H9 (cell line): ENCODE data around the gene DCUN1D5. TPM values are rescaled to one million over a fixed set of nuclear protein-coding genes. Genes with fewer than 3 reads are reported as not detected.
A peak's percentile ranks its signal among the peaks of the same experiment; 100 is the strongest.

ENCODE experiments used
- DNase-seq: peaks from one replicate; pipeline ENCODE4 v3.0.0-alpha.2; 2017
- H2AFZ ChIP-seq: one replicate; pipeline ENCODE4 v1.6.1; 2013; ENCODE audit warnings: mild to moderate bottlenecking, low read length, control low read depth, moderate library complexity
- H2AK5ac ChIP-seq: 2 replicates; pipeline ENCODE4 v1.6.1; 2013; ENCODE audit warnings: low read length, control low read depth, mixed read lengths; ENCODE audit not compliant: insufficient read length
- H2BK120ac ChIP-seq: one replicate; pipeline ENCODE4 v1.6.1; 2013; ENCODE audit warnings: low read depth, mild to moderate bottlenecking, low read length, control low read depth, inconsistent platforms; ENCODE audit not compliant: poor library complexity, severe bottlenecking
- H2BK12ac ChIP-seq: 2 replicates; pipeline ENCODE4 v1.6.1; 2013; ENCODE audit warnings: low read length, control low read depth, mixed read lengths, low read depth; ENCODE audit not compliant: insufficient read length
- H2BK15ac ChIP-seq: 2 replicates; pipeline ENCODE4 v1.6.1; 2013; ENCODE audit warnings: low read depth, low read length, control low read depth
- H2BK20ac ChIP-seq: one replicate; pipeline ENCODE4 v1.6.1; 2013; ENCODE audit warnings: low read depth, mild to moderate bottlenecking, low read length, control low read depth, inconsistent platforms; ENCODE audit not compliant: poor library complexity, severe bottlenecking
- H2BK5ac ChIP-seq: 2 replicates; pipeline ENCODE4 v1.6.1; 2013; ENCODE audit warnings: low read length, control low read depth, mixed read lengths; ENCODE audit not compliant: insufficient read length
- H3K14ac ChIP-seq: 2 replicates; pipeline ENCODE4 v1.6.1; 2013; ENCODE audit warnings: low read length, control low read depth; ENCODE audit not compliant: insufficient read depth
- H3K18ac ChIP-seq: 2 replicates; pipeline ENCODE4 v1.6.1; 2013; ENCODE audit warnings: low read depth, mild to moderate bottlenecking, mixed read lengths, low read length, control low read depth; ENCODE audit not compliant: insufficient read length
- H3K23ac ChIP-seq: 2 replicates; pipeline ENCODE4 v1.6.1; 2013; ENCODE audit warnings: low read length, control low read depth, mixed read lengths, low read depth; ENCODE audit not compliant: insufficient read length
- H3K23me2 ChIP-seq: 2 replicates; pipeline ENCODE4 v1.6.1; 2013; ENCODE audit warnings: low read depth, mild to moderate bottlenecking, mixed read lengths, low read length, control low read depth; ENCODE audit not compliant: insufficient read length, poor library complexity, severe bottlenecking
- H3K27ac ChIP-seq: 2 replicates; pipeline ENCODE4 v1.5.1; 2013; ENCODE audit warnings: low read length, control low read depth, mixed read lengths, low read depth; ENCODE audit not compliant: insufficient read length
- H3K27me3 ChIP-seq: 2 replicates; pipeline ENCODE4 v1.6.1; 2013; ENCODE audit warnings: low read length, control low read depth, inconsistent platforms; ENCODE audit not compliant: insufficient read depth
- H3K4ac ChIP-seq: 2 replicates; pipeline ENCODE4 v1.6.1; 2013; ENCODE audit warnings: low read depth, mild to moderate bottlenecking, control low read depth, inconsistent platforms, low read length, moderate library complexity
- H3K4me1 ChIP-seq: 2 replicates; pipeline ENCODE4 v1.6.1; 2013; ENCODE audit warnings: low read length, control low read depth, inconsistent platforms; ENCODE audit not compliant: insufficient read depth
- H3K4me2 ChIP-seq: 2 replicates; pipeline ENCODE4 v1.6.1; 2013; ENCODE audit warnings: low read length, control low read depth, mixed read lengths; ENCODE audit not compliant: insufficient read length, insufficient read depth
- H3K56ac ChIP-seq: 2 replicates; pipeline ENCODE4 v1.6.1; 2013; ENCODE audit warnings: low read depth, mild to moderate bottlenecking, mixed read lengths, low read length, control low read depth; ENCODE audit not compliant: insufficient read length
- H3K79me1 ChIP-seq: 2 replicates; pipeline ENCODE4 v1.6.1; 2013; ENCODE audit warnings: low read depth, mild to moderate bottlenecking, moderate library complexity, low read length, control low read depth, inconsistent platforms; ENCODE audit not compliant: insufficient read depth, poor library complexity, severe bottlenecking
- H3K79me2 ChIP-seq: 2 replicates; pipeline ENCODE4 v1.6.1; 2013; ENCODE audit warnings: low read length, control low read depth, inconsistent platforms; ENCODE audit not compliant: insufficient read depth
- H3K9ac ChIP-seq: 2 replicates; pipeline ENCODE4 v1.6.1; 2013; ENCODE audit warnings: low read length, control low read depth, mixed read lengths; ENCODE audit not compliant: insufficient read length; ENCODE audit errors: extremely low read depth
- H3K9me3 ChIP-seq: one replicate; pipeline ENCODE4 v1.6.1; 2013; ENCODE audit warnings: low read depth, low read length, inconsistent platforms; ENCODE audit not compliant: control insufficient read depth
- H3T11ph ChIP-seq: one replicate; pipeline ENCODE4 v1.6.1; 2013; ENCODE audit warnings: mild to moderate bottlenecking, low read length, control low read depth, inconsistent platforms
- H4K20me1 ChIP-seq: one replicate; pipeline ENCODE4 v1.6.1; 2013; ENCODE audit not compliant: control insufficient read depth, insufficient read length, insufficient read depth
- H4K5ac ChIP-seq: 2 replicates; pipeline ENCODE4 v1.6.1; 2013; ENCODE audit warnings: low read depth, mild to moderate bottlenecking, mixed read lengths, low read length, control low read depth; ENCODE audit not compliant: insufficient read length
- H4K8ac ChIP-seq: replicated peaks from 2 replicates; pipeline ENCODE4 v1.6.1; 2013; ENCODE audit warnings: low read length, control low read depth, mixed read lengths, low read depth; ENCODE audit not compliant: insufficient read length
- H4K91ac ChIP-seq: 2 replicates; pipeline ENCODE4 v1.6.1; 2013; ENCODE audit warnings: low read depth, mild to moderate bottlenecking, moderate library complexity, mixed read lengths, low read length, control low read depth; ENCODE audit not compliant: insufficient read length
- H3K27ac Mint-ChIP-seq, 3 experiments: 2 replicates in 2 of 3; 3 replicates in 1 of 3; pipeline ENCODE4 v1.8.0; 2020 to 2021; ENCODE audit warnings: mixed read lengths in 3 of 3, mild to moderate bottlenecking in 1 of 3, moderate library complexity in 1 of 3
- H3K27me3 Mint-ChIP-seq: 2 replicates; pipeline ENCODE4 v1.8.0; 2021; ENCODE audit warnings: low read depth, mild to moderate bottlenecking, moderate library complexity, mixed read lengths
- H3K36me3 Mint-ChIP-seq, 3 experiments: 2 replicates in 2 of 3; 3 replicates in 1 of 3; pipeline ENCODE4 v1.8.0; 2020 to 2021; ENCODE audit warnings: low read depth in 3 of 3, mixed read lengths in 3 of 3; ENCODE audit not compliant: insufficient read depth in 1 of 3
- H3K4me1 Mint-ChIP-seq, 2 experiments: 2 replicates each; pipeline ENCODE4 v1.8.0; 2020; ENCODE audit warnings: mixed read lengths in 2 of 2
- H3K4me3 Mint-ChIP-seq, 2 experiments: 2 replicates in 1 of 2; 3 replicates in 1 of 2; pipeline ENCODE4 v1.8.0; 2020 to 2021; ENCODE audit warnings: mild to moderate bottlenecking in 2 of 2, mixed read lengths in 2 of 2, moderate library complexity in 1 of 2
- H3K9me3 Mint-ChIP-seq, 2 experiments: 2 replicates in 1 of 2; 3 replicates in 1 of 2; pipeline ENCODE4 v1.8.0; 2020; ENCODE audit warnings: mild to moderate bottlenecking in 2 of 2, mixed read lengths in 2 of 2, moderate library complexity in 1 of 2
- CTCF ChIP-seq: fragments of 200-600 bp; sonication (generic); conservative IDR thresholded peaks from 3 replicates; pipeline ENCODE4 v1.8.0; 2021; ENCODE audit warnings: antibody characterized with exemption, mild to moderate bottlenecking
- WGBS: extraction: QIAGEN DNeasy Blood & Tissue Kit; methylation state at CpG from one replicate; pipeline ENCODE4 v1.1.7; 2013; ENCODE audit warnings: missing lambda C conversion rate, low lambda C conversion rate, mixed read lengths; ENCODE audit not compliant: insufficient read length; ENCODE audit errors: extremely low coverage; 5-methylcytosine and 5-hydroxymethylcytosine counted together
- total RNA-seq: library from RNA; stranded (reverse); gene quantifications from 2 replicates; pipeline ENCODE4 v1.2.1, GENCODE V29; 2021

Gene DCUN1D5
- total RNA-seq, 1 experiment from 2014 or later, result 86.7 TPM

DNA sequence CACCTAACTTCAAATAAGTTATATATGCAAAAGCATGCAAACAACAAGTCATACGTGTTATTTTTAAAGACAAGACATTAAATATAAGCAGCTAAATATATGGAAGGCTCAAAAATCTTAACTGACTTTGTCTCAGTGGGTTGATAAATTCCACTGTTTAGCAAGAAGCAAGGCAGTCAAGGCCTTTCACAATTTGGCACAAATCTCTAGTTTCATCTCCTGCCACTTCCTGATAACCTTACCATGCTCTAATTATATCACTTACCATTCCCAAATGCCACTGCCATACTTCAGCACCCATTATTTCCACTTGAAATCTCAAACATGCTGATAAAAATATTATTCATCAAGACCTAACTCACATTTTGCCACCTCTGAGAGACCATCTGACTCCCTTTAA lies 24.8 kb downstream of the DCUN1D5 start:
- no peak overlapping the region for H4K91ac ChIP-seq
- no peak overlapping the region for H3K4me3 Mint-ChIP-seq
- H3K23ac ChIP-seq, result no peak overlapping the region
- H3K27ac Mint-ChIP-seq, result peak overlapping the region in 1 of 3 experiments; percentile 59; a peak in 2 of 7 replicates
- H3K56ac ChIP-seq, result no peak overlapping the region
- peaks cover 25 to 47% (median 43%) of the 10 kb centered on the region in 3 experiments; a peak in 6 of 7 replicates for H3K36me3 Mint-ChIP-seq
- peaks cover 3% of the 10 kb centered on the region for H3K79me1 ChIP-seq
- H2AK5ac ChIP-seq, result no peak overlapping the region
- peaks cover 7% of the 10 kb centered on the region; the same call in 1 of the 2 replicates for H3K79me2 ChIP-seq
- no peak for DNase-seq
- H3K18ac ChIP-seq, result no peak overlapping the region
- H2BK12ac ChIP-seq, result no peak overlapping the region
- WGBS, result no CpG with 5 or more reads among the region's 1 CpG
- H3K27me3 ChIP-seq, result no peaks in the 10 kb centered on the region
- H2BK20ac ChIP-seq, result no peak overlapping the region
- no peaks in the 10 kb centered on the region for H3K23me2 ChIP-seq
- no peak overlapping the region for H2BK5ac ChIP-seq
- no peak overlapping the region for H3T11ph ChIP-seq
- H3K27me3 Mint-ChIP-seq, result no peaks in the 10 kb centered on the region
- H2BK120ac ChIP-seq, result no peak overlapping the region
- no peaks in the 10 kb centered on the region for H3K9me3 Mint-ChIP-seq
- H3K27ac ChIP-seq, result no peak overlapping the region
- no peak overlapping the region for H3K4ac ChIP-seq
- no peak overlapping the region for H3K9ac ChIP-seq
- no peak overlapping the region for H4K5ac ChIP-seq
- no peaks in the 10 kb centered on the region for H4K20me1 ChIP-seq
- no peak overlapping the region for H4K8ac ChIP-seq
- no peak overlapping the region for H2BK15ac ChIP-seq
- TF ChIP-seq CTCF, result no peak
- no peaks in the 10 kb centered on the region for H3K4me1 ChIP-seq
- no peak overlapping the region for H3K4me2 ChIP-seq
- H2AFZ ChIP-seq, result no peak overlapping the region
- H3K4me1 Mint-ChIP-seq, result peaks cover 18% of the 10 kb centered on the region in 2 experiments
- H3K9me3 ChIP-seq, result no peaks in the 10 kb centered on the region
- no peak overlapping the region for H3K14ac ChIP-seq
